K562 (cell line): ENCODE results near the gene CCDC106. TPM values are rescaled to one million over a fixed set of nuclear protein-coding genes. Genes with fewer than 3 reads are reported as not detected.
A peak's percentile ranks its signal among the peaks of the same experiment; 100 is the strongest.

ENCODE experiments used
- CREB5 ChIP-seq: fragments of 250-450 bp; sonication (Bioruptor Pico); IDR thresholded peaks from 2 replicates; pipeline ENCODE4 v1.5.0; 2020; ENCODE audit warnings: mild to moderate bottlenecking
- CSDE1 ChIP-seq, 2 experiments: fragments of 450-650 bp; IDR thresholded peaks; 2 replicates each; pipeline ENCODE4 v1.6.1; 2016; ENCODE audit warnings: mild to moderate bottlenecking in 1 of 2
- CTBP1 ChIP-seq: fragments of 450-650 bp; IDR thresholded peaks from 2 replicates; pipeline ENCODE4 v1.6.1; 2016; ENCODE audit warnings: borderline replicate concordance
- DEAF1 ChIP-seq: fragments of 450-650 bp; formaldehyde crosslinking; IDR thresholded peaks from 2 replicates; pipeline ENCODE4 v1.4.0; 2020; ENCODE audit warnings: mild to moderate bottlenecking, moderate library complexity
- E2F3 ChIP-seq: fragments of 250-450 bp; sonication (Bioruptor Pico); IDR thresholded peaks from 2 replicates; pipeline ENCODE4 v1.4.0; 2020; ENCODE audit warnings: mild to moderate bottlenecking
- EP300 ChIP-seq: IDR thresholded peaks from 2 replicates; pipeline ENCODE4 v1.6.1; 2012; ENCODE audit warnings: low read length, improper control_type of control experiment
- ESRRA ChIP-seq: fragments of 450-650 bp; IDR thresholded peaks from 2 replicates; pipeline ENCODE4 v1.6.1; 2014; ENCODE audit warnings: low read depth, mild to moderate bottlenecking, moderate library complexity, borderline replicate concordance
- FOS ChIP-seq: IDR thresholded peaks from 3 replicates; pipeline ENCODE4 v1.6.1; 2011; ENCODE audit not compliant: insufficient read length; ENCODE audit errors: extremely low read depth
- FOXJ3 ChIP-seq: sonication (generic); formaldehyde crosslinking; IDR thresholded peaks from 2 replicates; pipeline ENCODE4 v1.4.0; 2020; ENCODE audit warnings: mild to moderate bottlenecking, missing genetic modification reagents
- GATAD2A ChIP-seq: fragments of 450-650 bp; IDR thresholded peaks from 2 replicates; pipeline ENCODE4 v1.6.1; 2017
- GATAD2B ChIP-seq: fragments of 450-650 bp; IDR thresholded peaks from 2 replicates; pipeline ENCODE4 v1.6.1; 2017; ENCODE audit warnings: mild to moderate bottlenecking, borderline replicate concordance
- HDAC1 ChIP-seq, 2 experiments: fragments of 450-650 bp; IDR thresholded peaks; 2 replicates each; pipeline ENCODE4 v1.6.1; 2016 to 2017; ENCODE audit warnings: inconsistent platforms in 1 of 2, mild to moderate bottlenecking in 1 of 2, moderate library complexity in 1 of 2
- HMG20A ChIP-seq: fragments of 450-650 bp; formaldehyde crosslinking; conservative IDR thresholded peaks from 2 replicates; pipeline ENCODE4 v1.4.0; 2020; ENCODE audit warnings: mild to moderate bottlenecking, mixed read lengths
- MCM2 ChIP-seq: fragments of 450-650 bp; IDR thresholded peaks from 2 replicates; pipeline ENCODE4 v1.6.1; 2017; ENCODE audit warnings: low read depth, mild to moderate bottlenecking
- MITF ChIP-seq: IDR thresholded peaks from 2 replicates; pipeline ENCODE4 v1.6.1; 2014; ENCODE audit warnings: antibody characterized with exemption
- NFE2 ChIP-seq: IDR thresholded peaks from 2 replicates; pipeline ENCODE4 v1.6.1; 2014; ENCODE audit warnings: antibody characterized with exemption, low read depth
- NR1H2 ChIP-seq: sonication (generic); formaldehyde crosslinking; IDR thresholded peaks from 2 replicates; pipeline ENCODE4 v1.4.0; 2020; ENCODE audit warnings: mild to moderate bottlenecking, missing genetic modification reagents
- SPI1 ChIP-seq: IDR thresholded peaks from 2 replicates; pipeline ENCODE4 v1.6.1; 2011; ENCODE audit warnings: low read depth, low read length, control low read depth, borderline replicate concordance
- TAF7 ChIP-seq: fragments of 450-650 bp; IDR thresholded peaks from 2 replicates; pipeline ENCODE4 v1.6.1; 2016; ENCODE audit warnings: missing genetic modification characterization, missing compliant biosample characterization
- TRIM24 ChIP-seq, 2 experiments: fragments of 450-650 bp; IDR thresholded peaks; 2 replicates each; pipeline ENCODE4 v1.6.1; 2016
- XRCC5 ChIP-seq: fragments of 200-400 bp; formaldehyde crosslinking; IDR thresholded peaks from 2 replicates; pipeline ENCODE4 v1.6.1; 2017; ENCODE audit warnings: low read depth, mild to moderate bottlenecking, low read length
- ZBTB12 ChIP-seq: fragments of 250-450 bp; sonication (Bioruptor Pico); IDR thresholded peaks from 2 replicates; pipeline ENCODE4 v1.4.0; 2020
- ZFP36 ChIP-seq: fragments of 150-350 bp; IDR thresholded peaks from 2 replicates; pipeline ENCODE4 v1.6.1; 2018; ENCODE audit warnings: low read length, low read depth; ENCODE audit not compliant: partially characterized antibody
- ZNF24 ChIP-seq: fragments of 450-650 bp; IDR thresholded peaks from 2 replicates; pipeline ENCODE4 v1.6.1; 2016
- ZNF3 ChIP-seq: fragments of 250-450 bp; sonication (Bioruptor Pico); IDR thresholded peaks from 2 replicates; pipeline ENCODE4 v1.5.0; 2021; ENCODE audit warnings: mild to moderate bottlenecking, moderate library complexity
- polyA plus RNA-seq, 8 experiments: library from polyadenylated mRNA; depleted of rRNA in 4 of 8; stranded (reverse) in 5 of 8; unstranded in 3 of 8; fragments of >200 nt; fragmentation: Nextera tagmentation in 2 of 8; fragmentation: Illumina TruSeq in 1 of 8; extraction: Ambion mirVana in 2 of 8; extraction: Trizol in 1 of 8; gene quantifications; 2 replicates each; pipeline versions ENCODE4 v1.2.1 to v1.2.3, GENCODE V29; 2011 to 2014; ENCODE audit warnings: inconsistent platforms in 1 of 8, missing spikeins in 1 of 8
- total RNA-seq, 7 experiments: library from RNA; depleted of rRNA in 6 of 7; stranded (reverse); fragments of >200 nt in 6 of 7; fragmentation: Illumina TruSeq in 2 of 7; extraction: Trizol in 2 of 7; gene quantifications; 2 replicates each; pipeline versions ENCODE4 v1.2.1 to v1.2.3, GENCODE V29; 2011 to 2021; ENCODE audit warnings: low replicate concordance in 1 of 7

The CCDC106 gene
- total and polyA plus RNA-seq, 9 of the 15 experiments (the other 6 are each of a cell fraction or from before 2014, with no cell fraction given): 0.10 to 27.5 (median 15.0) TPM; not detected in 1

GRCh38 chr19:55640043-55640576, 7.9 kb upstream of the CCDC106 start (continued):
- TF ChIP-seq MITF: peak; percentile 34; the same call in 1 of the 2 replicates
- TF ChIP-seq GATAD2B: 0 out of 2 replicates have a peak, but pooled peaks have one; percentile 41
- peak; percentile 41; the same call in 1 of the 2 replicates for TF ChIP-seq DEAF1 (CRISPR knock-in tag)
- TF ChIP-seq XRCC5: no peak
- TF ChIP-seq TRIM24 (IDR thresholded peaks at IDR 0.05): no peak
- TF ChIP-seq ZNF24: no peak
- TF ChIP-seq EP300: no peak
- TF ChIP-seq FOXJ3 (CRISPR knock-in tag): no peak
- TF ChIP-seq GATAD2A: peak; percentile 10; the same call in 1 of the 2 replicates
- TF ChIP-seq E2F3 (CRISPR knock-in tag): no peak
- TF ChIP-seq ZNF3 (CRISPR knock-in tag): no peak
- TF ChIP-seq MCM2: no peak
- TF ChIP-seq FOS: no peak
- TF ChIP-seq NFE2: no peak
- TF ChIP-seq ZFP36: no peak
- TF ChIP-seq CSDE1 (IDR thresholded peaks at IDR 0.05): no peak
- peak; percentile 47; the same call in 1 of the 2 replicates for TF ChIP-seq CTBP1
- no peak for TF ChIP-seq CREB5 (CRISPR knock-in tag)
- peak; percentile 89; the same call in 1 of the 2 replicates for TF ChIP-seq NR1H2 (CRISPR knock-in tag)
- peak; percentile 12; the same call in 1 of the 2 replicates for TF ChIP-seq ESRRA
- no peak for TF ChIP-seq SPI1
- no peak; a peak in 1 of 4 replicates for TF ChIP-seq HDAC1 (IDR thresholded peaks at IDR 0.05)
- TF ChIP-seq TAF7: no peak
- TF ChIP-seq HMG20A (CRISPR knock-in tag): no peak
- TF ChIP-seq ZBTB12 (CRISPR knock-in tag): 0 out of 2 replicates have a peak, but pooled peaks have one; percentile 30
